SKM-1 (cell line): ENCODE results near the gene RTCB.
"Not testable (repeated sequence)": the region's sequence is repeated elsewhere in the genome, so short reads cannot be mapped to it uniquely, and the experiment has no call there.

Experiments used
- DNase-seq: peaks from one replicate; lab custom pipeline; 2025; ENCODE audit not compliant: unreplicated experiment; lab: John Stamatoyannopoulos, UW

RTCB gene

GRCh38 chr22:32395107-32395506, 16.9 kb downstream of the RTCB start:
- no peak for DNase-seq

- no peak for DNase-seq
Measured at GRCh38 chr22:32389685-32390084, 22.4 kb downstream of the RTCB start.

GRCh38 chr22:32385681-32386080, 26.4 kb downstream of the RTCB start:
- DNase-seq = no peak

- DNase-seq = no peak
Measured at GRCh38 chr22:32380991-32381390, 31.1 kb downstream of the RTCB start.

- peak; percentile 20 for DNase-seq
Measured at GRCh38 chr22:32378707-32379272, 33.3 kb downstream of the RTCB start.

- DNase-seq = no peak
Measured at GRCh38 chr22:32376681-32377080, 35.4 kb downstream of the RTCB start.

- DNase-seq = no peak
Measured at GRCh38 chr22:32375678-32376450, 36.2 kb downstream of the RTCB start.

- no peak for DNase-seq
Measured at GRCh38 chr22:32364210-32364609, 47.8 kb downstream of the RTCB start.

- no peak for DNase-seq
Measured at GRCh38 chr22:32361257-32361656, 50.8 kb downstream of the RTCB start.

GRCh38 chr22:32360096-32360495, 52.0 kb downstream of the RTCB start:
- DNase-seq = not testable (repeated sequence)

GRCh38 chr22:32357567-32357966, 54.5 kb downstream of the RTCB start, which contains the start of gene RFPL3:
RFPL3 (plus strand) TSS chr22:32357867; CDS start chr22:32358072, 205 bp downstream.
- not testable (repeated sequence) for DNase-seq

GRCh38 chr22:32355760-32356159, 56.3 kb downstream of the RTCB start:
- no peak for DNase-seq

GRCh38 chr22:32354360-32355351, 57.4 kb downstream of the RTCB start:
- DNase-seq = no peak

GRCh38 chr22:32353840-32354239, 58.2 kb downstream of the RTCB start:
- no peak for DNase-seq

GRCh38 chr22:32353292-32353691, 58.8 kb downstream of the RTCB start:
- DNase-seq = no peak

GRCh38 chr22:32352681-32353080, 59.4 kb downstream of the RTCB start:
- no peak for DNase-seq

- DNase-seq = not testable (repeated sequence)
Measured at GRCh38 chr22:32351875-32352274, 60.2 kb downstream of the RTCB start.

- DNase-seq = no peak
Measured at GRCh38 chr22:32348031-32348611, 63.9 kb downstream of the RTCB start.

GRCh38 chr22:32343941-32344340, 68.1 kb downstream of the RTCB start:
- DNase-seq = no peak

GRCh38 chr22:32342977-32343376, 69.1 kb downstream of the RTCB start:
- no peak for DNase-seq

GRCh38 chr22:32341122-32341740, 70.8 kb downstream of the RTCB start:
- DNase-seq = no peak
